Glutamatergic neuron (in vitro differentiated cells): ENCODE data around the gene ZBTB21. TPM values are rescaled to one million over a fixed set of nuclear protein-coding genes. Genes with fewer than 3 reads are reported as not detected.
A peak's percentile ranks its signal among the peaks of the same experiment; 100 is the strongest.

Experiments used
- DNase-seq: peaks from one replicate; pipeline ENCODE4 v3.0.0; 2022
- H3K27ac Mint-ChIP-seq: one replicate; pipeline ENCODE4 v1.8.0; 2020; ENCODE audit warnings: mild to moderate bottlenecking, mixed read lengths, inconsistent platforms; ENCODE audit not compliant: unreplicated experiment
- H3K27me3 Mint-ChIP-seq: one replicate; pipeline ENCODE4 v1.8.0; 2020; ENCODE audit warnings: mild to moderate bottlenecking, moderate library complexity, mixed read lengths, inconsistent platforms; ENCODE audit not compliant: unreplicated experiment
- H3K36me3 Mint-ChIP-seq: one replicate; pipeline ENCODE4 v1.8.0; 2020; ENCODE audit warnings: mild to moderate bottlenecking, mixed read lengths, inconsistent platforms; ENCODE audit not compliant: unreplicated experiment
- H3K4me1 Mint-ChIP-seq: one replicate; pipeline ENCODE4 v1.8.0; 2020; ENCODE audit warnings: mild to moderate bottlenecking, low read depth, mixed read lengths, inconsistent platforms; ENCODE audit not compliant: unreplicated experiment
- H3K4me3 Mint-ChIP-seq: one replicate; pipeline ENCODE4 v1.8.0; 2020; ENCODE audit warnings: mild to moderate bottlenecking, mixed read lengths, inconsistent platforms; ENCODE audit not compliant: unreplicated experiment
- H3K9me3 Mint-ChIP-seq: one replicate; pipeline ENCODE4 v1.8.0; 2020; ENCODE audit warnings: mild to moderate bottlenecking, moderate library complexity, mixed read lengths, inconsistent platforms; ENCODE audit not compliant: unreplicated experiment
- CTCF ChIP-seq: fragments of 200-600 bp; sonication (generic); IDR thresholded peaks from one replicate; pipeline ENCODE4 v1.5.0; 2021; ENCODE audit not compliant: partially characterized antibody, unreplicated experiment
- total RNA-seq: library from RNA; stranded (reverse); fragmentation: NEBNext Ultra II Directional; extraction: Animal tissue kit (Norgen Biotek cat#: 25700); gene quantifications from one replicate; pipeline ENCODE4 v1.2.1, GENCODE V29; 2021; ENCODE audit not compliant: unreplicated experiment

Gene ZBTB21
- total RNA-seq, 1 donor from 2014 or later = 21.2 TPM

GRCh38 chr21:41966872-41967621, 43.1 kb downstream of the ZBTB21 start:
- H3K27me3 Mint-ChIP-seq = peaks cover 2% of the 10 kb centered on the region
- DNase-seq = peak; percentile 53
- peak overlapping the region; percentile 15 for H3K4me3 Mint-ChIP-seq
- TF ChIP-seq CTCF = no peak
- peaks cover 7% of the 10 kb centered on the region for H3K36me3 Mint-ChIP-seq
- peak overlapping the region; percentile 16 for H3K27ac Mint-ChIP-seq
- peaks cover 3% of the 10 kb centered on the region for H3K9me3 Mint-ChIP-seq
- H3K4me1 Mint-ChIP-seq = peaks cover 21% of the 10 kb centered on the region

- Mint-ChIP-seq H3K27ac (peak overlapping the region; percentile 16), H3K27me3 (peaks cover 2% of the 10 kb centered on the region), H3K9me3 (peaks cover under 1% of the 10 kb centered on the region), H3K36me3 (peaks cover 7% of the 10 kb centered on the region), H3K4me1 (peaks cover 22% of the 10 kb centered on the region), H3K4me3 (peak overlapping the region; percentile 15)
- no peak for DNase-seq
- TF ChIP-seq CTCF = no peak
Observed at GRCh38 chr21:41966041-41966833, 43.9 kb downstream of the ZBTB21 start.

- no peak for TF ChIP-seq CTCF
- H3K27me3 Mint-ChIP-seq = peaks cover 2% of the 10 kb centered on the region
Observed at GRCh38 chr21:41965461-41966013, 44.6 kb downstream of the ZBTB21 start.

GRCh38 chr21:41965045-41965444, 45.1 kb downstream of the ZBTB21 start:
- Mint-ChIP-seq H3K27me3 (peaks cover 2% of the 10 kb centered on the region), H3K36me3 (peaks cover 7% of the 10 kb centered on the region), H3K4me3 (no peak overlapping the region), H3K4me1 (peaks cover 24% of the 10 kb centered on the region), H3K27ac (no peak overlapping the region), H3K9me3 (no peaks in the 10 kb centered on the region)
- no peak for DNase-seq
- no peak for TF ChIP-seq CTCF

More at GRCh38 chr21:41965461-41966013, 44.6 kb downstream of the ZBTB21 start:
- Mint-ChIP-seq H3K9me3 (no peaks in the 10 kb centered on the region), H3K4me3 (no peak overlapping the region), H3K36me3 (peaks cover 7% of the 10 kb centered on the region), H3K4me1 (peaks cover 24% of the 10 kb centered on the region), H3K27ac (peak overlapping the region; percentile 12)
- no peak for DNase-seq
